NCI-H748 (cell line): Measurements from ENCODE around the gene NDUFAF2.
"Not testable (repeated sequence)": the region's sequence is repeated elsewhere in the genome, so short reads cannot be mapped to it uniquely, and the experiment has no call there.

Source experiments
- DNase-seq: peaks from one replicate; lab custom pipeline; 2025; ENCODE audit not compliant: unreplicated experiment; lab: John Stamatoyannopoulos, UW

The NDUFAF2 gene

DNA sequence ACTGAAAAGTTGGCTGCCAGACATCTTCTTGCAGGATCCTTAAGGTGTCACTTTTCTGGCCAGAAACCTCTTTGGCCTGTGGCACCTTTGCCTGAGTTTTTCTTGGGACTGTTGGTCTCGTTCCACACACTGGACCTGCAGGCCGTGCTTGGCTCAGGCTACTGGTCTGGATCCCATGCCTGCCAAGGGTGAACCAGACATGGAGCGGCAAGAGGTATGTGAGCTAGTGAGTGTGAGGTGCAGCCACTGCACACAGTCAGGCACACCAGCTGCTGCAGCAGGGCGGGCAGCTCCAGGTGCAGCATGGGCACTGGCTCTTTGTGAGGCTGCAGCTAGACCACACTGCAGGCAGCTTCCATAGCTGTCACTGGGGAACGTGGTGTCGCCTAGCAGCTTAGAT is 47.9 kb downstream of the NDUFAF2 start:
- DNase-seq: no peak

DNA sequence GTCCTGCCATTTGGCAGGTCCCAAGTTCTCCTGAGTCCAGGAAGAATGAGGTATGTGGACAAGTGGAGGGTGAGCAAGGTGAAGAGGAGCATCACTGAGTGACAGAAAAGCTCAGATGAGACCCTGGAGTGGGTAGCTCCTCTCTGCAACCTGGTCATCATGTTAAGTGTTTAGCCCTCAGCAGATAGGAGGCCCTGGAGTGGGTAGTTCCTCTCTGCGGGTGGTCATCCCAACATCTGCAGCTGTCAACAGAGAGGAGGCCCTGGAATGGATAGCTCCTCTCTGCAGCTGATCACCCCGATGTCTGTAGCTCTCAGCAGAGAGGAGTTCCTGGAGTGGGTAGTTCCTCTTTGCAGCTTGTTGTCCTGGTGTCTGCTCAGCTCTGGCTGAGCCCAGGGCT is 48.4 kb downstream of the NDUFAF2 start:
- DNase-seq: no peak

DNA sequence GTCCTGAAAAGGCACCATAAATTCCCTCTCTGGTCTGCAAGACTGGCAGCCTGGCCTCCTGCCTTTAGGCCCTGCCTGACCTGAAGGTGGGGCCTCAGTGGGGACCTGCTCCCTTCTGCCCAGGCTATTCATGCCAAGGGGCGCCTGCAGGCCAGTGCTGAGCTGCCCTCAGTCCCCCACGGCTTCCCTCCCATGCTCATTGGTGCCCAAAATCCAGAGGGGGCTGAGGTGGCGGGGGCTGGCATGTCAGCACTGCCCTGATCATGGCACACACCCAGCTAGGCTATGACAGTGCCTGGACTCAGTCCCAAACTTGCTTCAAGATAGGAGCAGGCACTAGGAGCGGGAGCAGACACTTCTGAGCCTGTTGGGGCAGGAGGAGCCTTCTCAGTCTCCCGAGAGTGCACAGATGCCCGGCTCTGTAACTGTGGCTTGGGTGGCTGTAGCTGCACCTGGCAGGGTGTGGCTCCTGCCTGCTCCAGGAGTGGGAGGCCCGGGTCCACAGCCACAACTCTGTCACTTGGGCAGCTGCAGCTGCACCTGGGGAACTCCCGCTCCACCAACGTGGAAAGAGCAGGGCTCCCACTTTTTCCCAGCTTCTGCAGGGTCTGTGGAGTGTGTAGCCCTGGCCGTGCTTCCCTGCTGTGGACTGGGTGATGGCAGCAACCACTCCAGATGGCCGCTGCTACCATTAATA is 49.0 kb downstream of the NDUFAF2 start:
- peak; percentile 16 for DNase-seq

DNA sequence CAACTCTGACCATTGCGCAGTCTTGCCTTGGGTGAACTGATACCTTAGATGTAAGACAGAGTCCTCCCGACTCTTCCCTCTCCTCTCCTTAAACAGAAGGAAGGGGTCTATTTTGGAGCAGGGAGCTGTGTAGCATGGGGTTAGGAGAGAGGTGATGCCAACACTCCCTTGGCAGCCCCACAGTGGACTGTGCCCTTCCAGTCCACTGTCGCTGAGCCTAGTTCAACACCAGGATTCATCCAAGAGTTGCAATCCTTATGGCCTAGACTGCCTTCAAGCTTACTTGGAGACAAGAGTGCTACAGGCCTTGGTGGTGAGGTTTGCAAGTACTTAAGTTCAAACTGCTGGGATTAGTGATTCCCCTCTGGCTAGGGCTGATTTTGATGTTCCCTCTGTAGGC is 51.4 kb downstream of the NDUFAF2 start:
- DNase-seq: no peak

DNA sequence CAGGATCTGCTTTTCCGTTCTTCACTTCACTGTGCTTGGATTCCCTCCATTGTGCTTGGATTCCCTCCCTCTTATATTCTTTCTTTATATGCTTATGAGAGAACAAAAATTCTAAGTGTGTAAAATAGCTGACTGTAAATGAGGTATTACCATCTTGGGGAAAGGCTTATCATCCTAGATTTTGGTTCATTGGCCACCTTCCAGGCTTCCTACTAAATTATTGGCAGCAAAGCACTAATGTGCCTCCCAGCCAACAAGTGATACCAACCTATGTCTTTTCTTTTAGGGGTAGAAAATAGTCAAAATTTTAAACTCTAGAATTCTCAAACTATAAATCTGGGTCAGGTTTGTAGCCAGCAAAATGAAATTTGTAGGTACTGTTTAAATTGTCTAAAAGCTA is 52.7 kb downstream of the NDUFAF2 start:
- DNase-seq: no peak

DNA sequence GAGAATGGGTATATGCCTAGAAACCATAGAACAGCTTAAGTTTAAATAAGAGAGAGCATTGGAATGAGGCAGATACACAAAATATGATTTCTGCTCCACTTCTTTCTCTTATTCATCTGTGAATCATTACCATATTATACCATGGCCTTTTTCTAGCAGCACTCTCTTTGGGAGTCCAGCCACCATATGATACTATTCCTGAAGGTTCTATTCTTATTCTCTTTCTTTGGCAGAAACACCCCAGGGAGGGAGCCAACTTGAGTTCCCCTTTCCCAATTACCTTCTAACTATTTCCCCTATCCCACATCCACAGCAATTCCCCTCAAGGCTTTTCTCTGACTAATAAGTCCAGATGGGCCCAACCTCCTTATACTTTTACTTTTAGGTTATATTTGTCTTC is 55.9 kb downstream of the NDUFAF2 start:
- no peak for DNase-seq

DNA sequence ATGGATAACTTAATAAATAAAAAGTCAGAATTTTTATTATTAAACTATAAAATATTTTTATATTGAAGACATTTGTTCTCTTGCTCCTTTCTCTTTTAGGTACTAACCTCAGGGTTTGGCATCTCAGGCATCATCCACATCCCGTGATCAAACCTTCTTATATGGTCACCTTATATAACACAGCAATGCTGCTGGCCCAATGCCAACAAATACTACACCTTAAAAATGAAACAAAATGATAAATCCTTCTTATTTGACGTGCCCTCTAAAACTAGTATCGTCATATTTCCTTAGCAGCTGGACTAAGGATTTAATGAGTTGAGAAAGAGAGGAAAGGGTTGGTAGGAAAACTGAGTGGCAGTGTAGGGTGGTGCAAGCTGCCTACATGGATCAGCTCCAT is 56.6 kb downstream of the NDUFAF2 start:
- DNase-seq: no peak

DNA sequence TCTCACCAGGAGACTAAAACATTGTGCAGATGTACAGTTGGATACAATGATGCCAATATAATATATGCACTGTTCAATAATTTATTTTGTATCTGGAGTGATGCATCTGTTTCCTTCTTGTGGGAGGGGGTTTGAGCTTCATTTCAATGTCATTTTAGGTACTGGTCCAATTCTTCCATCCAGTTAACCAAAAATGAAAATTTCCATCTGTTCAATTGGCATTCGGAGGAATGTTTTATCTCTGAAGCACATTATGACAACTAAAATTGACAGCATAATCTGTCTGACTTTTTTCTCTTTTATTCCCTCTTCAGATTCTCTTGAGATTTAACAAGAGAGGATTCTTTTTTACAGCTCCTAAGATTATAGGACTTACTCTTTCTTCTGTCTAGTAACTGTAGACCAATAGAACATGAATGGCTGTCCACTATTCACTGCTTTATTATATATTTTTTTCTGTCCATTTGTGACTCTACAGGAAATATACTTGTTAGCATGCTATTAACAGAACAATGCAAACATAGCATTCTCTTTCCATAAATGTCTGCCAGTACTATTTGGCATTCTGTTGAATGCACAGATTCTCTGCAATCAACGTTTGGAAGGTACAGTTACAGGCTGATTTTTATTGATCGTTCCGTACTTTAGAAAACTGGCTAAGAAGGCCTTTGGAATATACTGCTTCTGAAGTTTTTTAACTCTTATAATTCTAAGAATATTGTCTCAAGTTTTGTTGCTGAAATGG is 57.8 kb downstream of the NDUFAF2 start:
- DNase-seq: no peak

DNA sequence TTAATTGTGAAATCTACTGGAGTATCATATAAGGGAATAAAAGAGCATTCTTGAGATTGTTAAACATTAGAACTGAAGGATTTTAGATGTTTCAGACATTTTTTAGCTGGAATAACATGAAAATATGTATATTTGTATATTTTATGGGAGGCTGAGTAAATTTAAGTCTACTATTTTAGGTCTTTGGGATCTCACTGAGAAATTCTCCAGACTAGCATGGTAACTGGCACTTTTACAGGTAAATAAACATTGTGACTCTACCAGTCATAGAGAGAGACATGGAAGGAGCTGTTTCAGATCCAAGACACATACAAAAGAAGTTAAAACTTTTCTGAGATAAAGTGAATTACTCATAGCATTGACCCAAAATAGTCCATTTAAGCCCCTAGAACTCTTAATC is 59.4 kb downstream of the NDUFAF2 start:
- no peak for DNase-seq

DNA sequence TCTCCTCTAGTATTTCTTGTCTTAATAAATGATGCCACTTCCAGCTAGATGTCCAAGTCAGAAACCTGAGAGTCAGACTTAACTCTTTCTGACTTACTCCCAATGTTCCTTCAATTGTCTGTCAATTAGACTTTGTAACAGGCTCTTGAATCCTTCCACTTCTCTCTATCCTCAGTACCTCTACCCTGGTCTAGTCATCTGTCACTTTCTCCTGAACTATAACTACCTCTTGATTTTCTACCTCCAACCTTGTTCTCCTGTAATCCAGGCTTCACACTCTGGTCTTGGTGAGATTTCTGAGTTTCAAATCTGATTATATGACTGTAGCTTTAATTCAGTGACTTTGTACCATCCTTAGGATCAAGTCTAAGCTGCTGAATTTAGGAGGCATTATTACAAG is 64.9 kb downstream of the NDUFAF2 start:
- DNase-seq: no peak

DNA sequence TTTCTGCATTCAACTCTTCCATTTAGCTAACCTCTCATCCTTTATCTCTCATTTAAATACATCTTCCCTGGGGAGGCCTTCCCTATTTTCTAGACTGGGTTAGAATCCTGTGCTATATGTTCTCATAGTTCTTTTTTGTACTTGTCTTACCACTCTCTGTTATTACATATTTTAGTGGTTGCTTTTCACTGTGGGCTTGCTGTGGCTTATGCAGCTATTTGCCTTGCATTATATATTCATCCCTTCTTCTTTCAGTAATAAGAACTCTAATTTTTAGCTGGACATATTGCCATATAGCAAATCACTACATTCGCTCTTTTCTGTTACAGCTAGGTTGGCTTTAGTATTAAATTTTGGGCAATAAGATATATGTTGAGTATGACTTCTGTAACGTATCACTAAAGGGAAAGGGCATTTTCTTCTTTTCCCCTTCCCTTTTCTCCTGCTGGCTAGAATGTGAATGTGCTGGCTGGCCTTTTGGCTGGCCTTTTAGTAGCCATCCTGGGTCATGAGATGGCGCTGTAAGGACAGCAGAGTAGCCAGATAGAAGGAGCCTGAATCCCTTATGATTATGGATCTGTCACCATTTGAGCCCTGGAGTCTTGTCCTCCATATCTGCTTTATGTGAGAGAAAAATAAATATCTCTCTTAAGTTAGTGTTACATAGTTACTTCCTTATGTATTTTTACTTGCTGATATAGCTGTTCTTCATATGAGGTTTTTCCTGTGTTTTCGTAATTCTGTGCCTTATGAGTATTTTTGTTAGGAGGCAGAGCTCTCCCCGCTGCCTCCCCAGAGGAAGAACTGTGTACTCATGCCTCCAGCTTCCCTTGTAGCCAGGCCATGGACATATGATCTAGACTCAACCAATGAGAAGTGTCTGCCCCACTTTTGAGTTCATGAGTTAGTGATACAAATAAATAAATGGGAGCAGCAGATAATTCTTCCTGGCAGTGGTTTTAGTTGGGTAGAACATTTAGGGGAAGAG is 65.8 kb downstream of the NDUFAF2 start:
- DNase-seq: peak; percentile 11

DNA sequence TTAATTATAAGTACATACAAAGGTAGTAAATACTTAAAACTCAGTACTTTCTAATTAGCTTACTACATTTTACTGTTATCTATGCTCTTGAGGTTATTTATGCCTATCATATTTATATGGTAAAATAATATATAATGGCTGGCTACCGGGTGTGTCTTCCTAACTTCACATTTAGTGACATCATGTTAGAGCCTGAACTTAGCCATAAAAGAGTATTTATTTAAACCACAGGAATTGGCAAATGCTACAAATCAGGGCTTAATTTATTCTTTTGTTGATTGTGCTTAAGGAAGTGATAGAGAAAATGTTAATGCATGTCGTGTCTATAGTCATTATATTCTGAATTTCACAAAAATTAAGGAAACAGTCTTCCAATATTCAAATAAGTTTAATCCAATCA is 73.1 kb downstream of the NDUFAF2 start:
- no peak for DNase-seq

DNA sequence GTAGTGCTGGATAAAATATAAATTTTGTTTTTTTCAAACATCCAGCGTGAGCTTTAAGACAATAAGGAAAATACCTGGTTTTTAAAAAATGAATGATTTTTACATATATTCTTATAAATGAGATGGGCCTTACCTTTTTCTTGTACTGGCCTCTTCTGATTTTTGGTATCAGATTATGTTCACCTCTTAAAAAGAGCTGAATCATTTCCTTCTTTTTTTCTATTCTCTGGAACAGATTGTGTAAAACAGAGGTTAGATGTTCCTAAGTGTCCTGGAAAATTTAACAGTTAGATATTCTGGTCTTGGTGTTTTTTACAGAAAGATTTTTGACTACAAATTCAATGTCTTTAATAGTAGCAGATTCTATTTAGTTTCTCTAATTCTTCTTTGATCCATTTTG is 74.6 kb downstream of the NDUFAF2 start:
- DNase-seq: no peak

DNA sequence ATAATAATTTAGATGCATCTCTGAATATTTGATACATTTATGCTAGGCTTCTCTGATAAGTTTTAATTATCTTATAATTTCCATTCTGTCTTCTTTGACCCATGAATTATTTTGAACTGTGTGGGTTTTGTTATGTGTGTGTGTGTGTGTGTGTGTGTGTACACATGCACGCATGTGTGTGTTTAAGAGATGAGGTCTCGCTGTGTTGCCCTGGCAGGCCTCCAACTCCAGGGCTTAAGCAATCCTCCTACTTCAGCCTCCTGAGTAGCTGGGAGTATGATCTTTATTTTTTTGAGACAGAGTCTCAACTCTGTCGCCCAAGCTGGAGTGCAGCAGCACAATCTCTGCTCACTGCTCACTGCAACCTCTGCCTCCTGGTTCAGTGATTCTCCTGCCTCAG is 75.4 kb downstream of the NDUFAF2 start:
- peak; percentile 18 for DNase-seq

DNA sequence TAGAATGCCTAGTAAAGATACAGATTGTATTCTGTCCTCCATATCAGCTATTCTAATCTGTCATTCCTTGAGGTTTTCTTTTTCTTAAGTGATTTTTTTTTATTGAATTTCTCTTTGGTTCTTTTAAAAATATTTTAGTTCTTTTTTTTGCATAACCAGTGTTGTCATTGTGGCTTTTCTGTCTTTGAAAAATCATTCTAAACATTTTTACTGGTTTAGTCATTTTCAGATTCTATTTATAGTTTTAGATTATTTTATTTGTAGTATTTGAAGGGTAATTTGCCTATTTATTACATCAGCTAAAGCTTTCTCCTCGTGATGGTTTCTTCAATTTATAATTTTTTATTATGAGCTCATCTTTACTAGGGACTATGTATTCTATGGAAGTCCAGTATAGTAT is 78.1 kb downstream of the NDUFAF2 start:
- DNase-seq: no peak

DNA sequence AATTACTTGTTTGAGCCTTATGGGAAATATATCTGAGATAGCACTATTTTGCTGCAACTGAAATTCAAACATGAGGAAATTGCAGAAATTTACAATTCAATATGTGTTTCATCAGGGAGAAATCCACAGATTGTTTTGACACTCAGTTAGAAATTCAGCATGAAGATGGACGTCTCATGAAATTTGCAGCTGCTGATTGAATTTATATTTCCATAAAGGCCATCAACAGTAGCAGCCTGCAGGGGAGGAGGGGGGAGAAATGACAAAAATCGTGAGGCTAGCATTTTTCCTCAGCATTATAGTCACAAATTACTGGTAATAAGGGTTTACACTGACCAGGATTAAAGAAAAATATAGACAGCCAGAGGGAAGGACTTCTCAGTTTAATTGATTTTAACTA is 81.0 kb downstream of the NDUFAF2 start:
- no peak for DNase-seq

DNA sequence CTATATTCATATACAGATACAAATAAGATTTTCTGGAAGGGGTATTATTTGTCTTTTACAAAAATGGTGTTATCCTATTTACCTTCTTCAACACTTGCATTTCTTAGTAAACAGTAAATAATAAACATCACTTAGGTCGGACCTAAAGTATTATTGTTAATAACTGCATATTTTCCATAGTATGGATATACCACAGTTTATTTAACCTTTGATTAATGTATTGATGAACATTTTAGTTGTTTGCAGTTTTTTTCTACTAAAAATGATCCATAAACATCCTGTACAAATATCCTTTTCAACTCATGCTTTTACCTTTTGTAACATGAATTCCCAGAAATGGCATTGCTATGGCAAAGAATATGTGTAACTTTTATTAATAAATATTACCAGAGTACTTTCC is 83.4 kb downstream of the NDUFAF2 start:
- no peak for DNase-seq

DNA sequence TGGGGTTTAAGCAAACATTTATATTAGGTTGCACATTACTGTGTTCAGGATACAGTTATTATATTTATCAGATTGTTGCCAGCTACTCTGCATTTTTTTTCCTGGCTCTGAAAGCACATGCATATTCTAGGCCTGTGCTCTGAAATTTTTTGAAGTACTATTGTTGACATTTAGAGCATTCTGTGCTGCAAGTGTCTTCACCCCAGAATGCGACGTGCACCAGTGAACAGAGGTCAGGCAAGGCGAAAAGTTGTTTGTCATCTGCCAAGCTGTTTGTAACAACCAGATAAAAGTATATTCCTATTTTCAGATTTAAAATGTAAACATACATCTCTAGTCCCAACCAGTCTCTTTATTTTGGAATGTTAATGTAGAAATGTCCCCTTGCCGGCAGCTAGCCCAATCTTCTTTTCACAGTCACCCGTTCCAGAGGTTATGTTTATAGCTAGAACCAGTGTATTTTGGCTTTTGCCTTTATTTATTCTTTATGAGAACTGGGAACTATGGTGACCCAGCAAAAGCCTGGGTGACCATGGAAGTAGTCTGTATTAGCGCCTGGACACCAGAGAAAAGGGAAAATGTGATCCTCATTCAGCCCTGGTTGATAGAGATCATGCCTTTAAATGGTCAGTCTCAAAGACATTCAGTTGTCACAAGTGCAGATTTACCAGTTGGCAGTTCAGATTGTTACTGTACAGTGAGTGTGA is 84.6 kb downstream of the NDUFAF2 start:
- DNase-seq: no peak

DNA sequence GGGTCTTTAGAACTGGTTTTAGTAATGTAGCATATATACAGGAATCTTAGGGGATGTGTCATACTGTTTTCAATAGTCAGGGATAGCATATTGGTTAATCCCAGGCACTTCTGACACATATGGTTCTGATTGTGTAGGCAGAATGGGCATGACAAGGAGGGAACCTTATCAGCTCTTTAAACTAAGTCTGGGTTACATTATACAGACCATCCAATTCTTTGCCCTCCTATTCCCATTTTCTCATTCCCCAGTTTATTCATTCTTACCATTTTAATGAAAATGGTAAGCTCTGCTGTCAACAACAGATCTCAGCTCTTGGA is 85.1 kb downstream of the NDUFAF2 start:
- no peak for DNase-seq

DNA sequence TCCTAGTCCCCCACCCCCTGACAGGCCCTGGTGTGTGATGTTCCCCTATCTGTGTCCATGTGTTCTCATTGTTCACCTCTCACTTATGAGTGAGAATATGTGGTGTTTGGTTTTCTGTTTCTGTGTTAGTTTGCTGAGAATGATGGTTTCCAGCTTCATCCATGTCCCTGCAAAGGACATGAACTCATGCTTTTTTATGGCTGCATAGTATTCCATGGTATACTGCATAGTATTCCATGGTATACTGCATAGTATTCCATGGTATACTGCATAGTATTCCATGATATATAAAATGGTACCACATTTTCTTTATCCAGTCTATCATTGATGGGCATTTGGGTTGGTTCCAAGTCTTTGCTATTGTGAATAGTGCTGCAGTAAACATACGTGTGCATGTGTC is 86.3 kb downstream of the NDUFAF2 start:
- not testable (repeated sequence) for DNase-seq

DNA sequence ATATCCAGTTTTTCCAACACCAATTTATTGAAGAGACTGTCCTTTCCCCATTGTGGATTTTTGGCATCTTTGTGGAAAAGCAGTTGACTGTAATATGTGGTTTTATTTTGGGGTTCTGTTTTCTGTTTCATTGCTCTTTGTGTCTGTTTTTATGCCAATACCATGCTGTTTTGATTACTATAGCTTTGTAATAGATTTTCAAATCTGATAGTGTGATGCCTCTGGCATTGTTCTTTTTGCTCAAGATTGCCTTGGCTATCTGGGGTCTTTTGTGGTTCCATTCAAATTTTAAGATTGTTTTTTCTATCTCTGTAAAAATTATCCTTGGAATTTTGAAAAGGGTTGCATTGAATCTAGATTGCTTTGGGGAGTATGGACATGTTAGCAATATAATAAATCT is 99.5 kb downstream of the NDUFAF2 start:
- no peak for DNase-seq
